ENCODE measurements around the gene P2RY8.

- no peak for TF ChIP-seq NFE2L2 (IDR thresholded peaks at IDR 0.05; ENCODE audit: low read depth, low read length)
- TF ChIP-seq POLR2A (IDR thresholded peaks at IDR 0.05; ENCODE audit: low read depth, low read length) = no peak
- TF ChIP-seq CTCF (conservative IDR thresholded peaks at IDR 0.05; ENCODE audit: low read depth, low read length) = no peak
- no peak for TF ChIP-seq MXI1 (IDR thresholded peaks at IDR 0.05; ENCODE audit: borderline replicate concordance, low read depth, low read length)
Observed at GRCh38 chrX:1527457-1527856, 9.5 kb downstream of the P2RY8 start.
